HCT116 (cell line): Measurements from ENCODE around the gene MCC. TPM values are rescaled to one million over a fixed set of nuclear protein-coding genes. Genes with fewer than 3 reads are reported as not detected.

Experiments used
- ATAC-seq: fragments of 200-7000 bp; cut with Tn5 transposase; 2 replicates; pipeline ENCODE4 v1.9.1; 2020; ENCODE audit warnings: mild to moderate bottlenecking, moderate library complexity
- BruUV-seq: library from RNA; stranded (reverse); fragments of 400-500 nt; replicated peaks from 2 replicates; lab custom pipeline; 2021; lab: Mats Ljungman, UMichigan
- CTCF ChIA-PET: fragments of 300-600 bp; sonication (Branson Sonifier 250); formaldehyde crosslinking; loops from one replicate; lab custom pipeline; 2021; ENCODE audit warnings: antibody characterized with exemption; lab: Charles Lee
- POLR2A ChIA-PET: fragments of 300-600, 350-600 bp; sonication (Branson Sonifier 250); formaldehyde crosslinking; loops from one replicate; lab custom pipeline; 2021; ENCODE audit warnings: antibody characterized with exemption; lab: Charles Lee
- RAD21 ChIA-PET, 2 experiments: fragments of 300-600 bp; sonication (Branson Sonifier 250); formaldehyde crosslinking; loops; one replicate each; lab custom pipeline; 2023; ENCODE audit warnings: low total read pairs in 2 of 2; ENCODE audit not compliant: uncharacterized antibody in 2 of 2, unreplicated experiment in 2 of 2, low non-redundant PET in 1 of 2; lab: Charles Lee
- DNase-seq: peaks from one replicate; pipeline ENCODE4 v3.0.0-alpha.2; 2010; ENCODE audit warnings: low read depth, low spot score
- H2AFZ ChIP-seq: fragments of 200-600 bp; shearing (Covaris generic), sonication (generic); 2 replicates; pipeline ENCODE4 v1.6.1; 2017; ENCODE audit warnings: low read depth, mixed run types, mixed read lengths, antibody characterized with exemption, low read length; ENCODE audit not compliant: poor library complexity, severe bottlenecking
- H3K27ac ChIP-seq: 2 replicates; pipeline ENCODE4 v1.5.1; 2012; ENCODE audit warnings: low read depth, low read length
- H3K27me3 ChIP-seq: fragments of 200-600 bp; sonication (generic); 2 replicates; pipeline ENCODE4 v1.6.1; 2016; ENCODE audit warnings: mixed run types, low read length, mixed read lengths; ENCODE audit not compliant: insufficient read depth
- H3K36me3 ChIP-seq, 2 experiments: fragments of 200-500 bp in 1 of 2; fragments of 200-600 bp in 1 of 2; sonication (Bioruptor generic) in 1 of 2; sonication (generic) in 1 of 2; 2 replicates each; pipeline versions ENCODE4 v1.5.1 to v1.6.1; 2014 to 2016; ENCODE audit warnings: low read length in 2 of 2, inconsistent platforms in 1 of 2, mixed read lengths in 1 of 2, mixed run types in 1 of 2; ENCODE audit not compliant: insufficient read depth in 2 of 2, control insufficient read depth in 1 of 2
- H3K4me1 ChIP-seq, 2 experiments: fragments of 200-600 bp in 1 of 2; sonication (generic) in 1 of 2; 2 replicates each; pipeline versions ENCODE4 v1.5.1 to v1.6.1; 2012 to 2017; ENCODE audit warnings: low read length in 2 of 2, inconsistent platforms in 1 of 2, mild to moderate bottlenecking in 1 of 2, mixed read lengths in 1 of 2, mixed run types in 1 of 2, moderate library complexity in 1 of 2; ENCODE audit not compliant: insufficient read depth in 2 of 2, control insufficient read depth in 1 of 2
- H3K4me2 ChIP-seq: fragments of 200-600 bp; sonication (generic); 2 replicates; pipeline ENCODE4 v1.6.1; 2017; ENCODE audit warnings: mixed run types, low read length, mixed read lengths
- H3K4me3 ChIP-seq, 2 experiments: fragments of 200-600 bp in 1 of 2; sonication (generic) in 1 of 2; replicated peaks in 1 of 2; 2 replicates each; pipeline ENCODE4 v1.5.1; 2011 to 2016; ENCODE audit warnings: low read length in 2 of 2, control low read depth in 1 of 2, low read depth in 1 of 2, mild to moderate bottlenecking in 1 of 2, mixed read lengths in 1 of 2, mixed run types in 1 of 2
- H3K79me2 ChIP-seq: fragments of 200-600 bp; sonication (generic); 2 replicates; pipeline ENCODE4 v1.6.1; 2017; ENCODE audit warnings: mild to moderate bottlenecking, mixed run types, low read length, moderate library complexity, mixed read lengths; ENCODE audit not compliant: insufficient read depth
- H3K9ac ChIP-seq: fragments of 200-600 bp; sonication (generic); 2 replicates; pipeline ENCODE4 v1.6.1; 2016; ENCODE audit warnings: low read length, mixed read lengths
- H3K9me2 ChIP-seq: fragments of 200-600 bp; sonication (generic), shearing (Covaris generic); 2 replicates; pipeline ENCODE4 v1.6.1; 2017; ENCODE audit warnings: mixed run types, mild to moderate bottlenecking, moderate library complexity; ENCODE audit not compliant: insufficient read depth
- H3K9me3 ChIP-seq, 2 experiments: fragments of 200-500 bp in 1 of 2; fragments of 200-600 bp in 1 of 2; sonication (Bioruptor generic) in 1 of 2; sonication (generic) in 1 of 2; 2 replicates each; pipeline ENCODE4 v1.6.1; 2014 to 2017; ENCODE audit warnings: low read length in 2 of 2, mixed read lengths in 2 of 2, inconsistent platforms in 1 of 2, low read depth in 1 of 2, mild to moderate bottlenecking in 1 of 2, mixed run types in 1 of 2, moderate library complexity in 1 of 2; ENCODE audit not compliant: control insufficient read depth in 1 of 2, insufficient read depth in 1 of 2
- H4K20me1 ChIP-seq: fragments of 200-600 bp; sonication (generic), shearing (Covaris generic); 2 replicates; pipeline ENCODE4 v1.6.1; 2017; ENCODE audit warnings: mixed run types, mild to moderate bottlenecking, moderate library complexity; ENCODE audit not compliant: insufficient read depth
- CBX3 ChIP-seq: IDR thresholded peaks from 2 replicates; pipeline ENCODE4 v1.6.1; 2012; ENCODE audit warnings: low read depth
- CEBPB ChIP-seq: IDR thresholded peaks from 2 replicates; pipeline ENCODE4 v1.6.1; 2012; ENCODE audit warnings: low read depth
- EGR1 ChIP-seq: IDR thresholded peaks from 2 replicates; pipeline ENCODE4 v1.6.1; 2012; ENCODE audit warnings: low read depth
- ELF1 ChIP-seq: IDR thresholded peaks from 2 replicates; pipeline ENCODE4 v1.6.1; 2012; ENCODE audit warnings: low read depth, borderline replicate concordance
- EZH2 ChIP-seq: fragments of 200-600 bp; sonication (generic); IDR thresholded peaks from 2 replicates; pipeline ENCODE4 v1.6.1; 2017; ENCODE audit warnings: antibody characterized with exemption, mixed run types
- EZH2phosphoT487 ChIP-seq: fragments of 200-600 bp; IDR thresholded peaks from 2 replicates; pipeline ENCODE4 v1.6.1; 2018; ENCODE audit warnings: antibody characterized with exemption, borderline replicate concordance
- FOSL1 ChIP-seq: IDR thresholded peaks from 2 replicates; pipeline ENCODE4 v1.6.1; 2012; ENCODE audit warnings: low read depth
- JUND ChIP-seq: IDR thresholded peaks from 2 replicates; pipeline ENCODE4 v1.6.1; 2012
- POLR2A ChIP-seq: IDR thresholded peaks from 2 replicates; pipeline ENCODE4 v1.7.0; 2011; ENCODE audit warnings: borderline replicate concordance; ENCODE audit not compliant: insufficient read depth, insufficient read length; ENCODE audit errors: extremely low read depth
- POLR2AphosphoS5 ChIP-seq: IDR thresholded peaks from 2 replicates; pipeline ENCODE4 v1.6.1; 2011; ENCODE audit warnings: mild to moderate bottlenecking, low read depth, low read length, moderate library complexity
- RAD21 ChIP-seq: IDR thresholded peaks from 2 replicates; pipeline ENCODE4 v1.6.1; 2012; ENCODE audit warnings: low read depth, mild to moderate bottlenecking
- SRF ChIP-seq: IDR thresholded peaks from 2 replicates; pipeline ENCODE4 v1.6.1; 2012; ENCODE audit warnings: low read depth
- YY1 ChIP-seq: IDR thresholded peaks from 2 replicates; pipeline ENCODE4 v1.6.1; 2011; ENCODE audit warnings: low read length, low read depth, moderate library complexity, mild to moderate bottlenecking; ENCODE audit not compliant: insufficient replicate concordance; ENCODE audit errors: extremely low read depth
- ZFX ChIP-seq: fragments of 450-650 bp; IDR thresholded peaks from 2 replicates; pipeline ENCODE4 v1.6.1; 2017
- intact Hi-C: fragments of 100-400 bp; cut with micrococcal nuclease; formaldehyde crosslinking; loops from 2 replicates; pipeline ENCODE4 v1.10.0; 2022
- total RNA-seq: library from RNA; stranded (reverse); gene quantifications from one replicate; pipeline ENCODE4 v1.2.1, GENCODE V29; 2021; ENCODE audit not compliant: unreplicated experiment
- TF ChIP-seq, protein P1 (sequence below), 3 experiments: fragments of 200-600 bp in 1 of 3; sonication (generic) in 1 of 3; IDR thresholded peaks in 2 of 3; conservative IDR thresholded peaks in 1 of 3; 2 replicates each; pipeline ENCODE4 v1.5.1; 2012 to 2017; ENCODE audit warnings: low read depth in 2 of 3, low read length in 2 of 3, antibody characterized with exemption in 1 of 3, borderline replicate concordance in 1 of 3, control low read depth in 1 of 3, mild to moderate bottlenecking in 1 of 3, mixed read lengths in 1 of 3, mixed run types in 1 of 3, moderate library complexity in 1 of 3; ENCODE audit not compliant: insufficient read depth in 1 of 3
- TF ChIP-seq, protein P2 (sequence below): IDR thresholded peaks from 2 replicates; pipeline ENCODE4 v1.6.1; 2011; ENCODE audit warnings: mild to moderate bottlenecking, low read length, moderate library complexity; ENCODE audit not compliant: insufficient replicate concordance; ENCODE audit errors: extremely low read depth

MCC gene
- total RNA-seq, 1 experiment from 2014 or later, result 20.1 TPM

DNA sequence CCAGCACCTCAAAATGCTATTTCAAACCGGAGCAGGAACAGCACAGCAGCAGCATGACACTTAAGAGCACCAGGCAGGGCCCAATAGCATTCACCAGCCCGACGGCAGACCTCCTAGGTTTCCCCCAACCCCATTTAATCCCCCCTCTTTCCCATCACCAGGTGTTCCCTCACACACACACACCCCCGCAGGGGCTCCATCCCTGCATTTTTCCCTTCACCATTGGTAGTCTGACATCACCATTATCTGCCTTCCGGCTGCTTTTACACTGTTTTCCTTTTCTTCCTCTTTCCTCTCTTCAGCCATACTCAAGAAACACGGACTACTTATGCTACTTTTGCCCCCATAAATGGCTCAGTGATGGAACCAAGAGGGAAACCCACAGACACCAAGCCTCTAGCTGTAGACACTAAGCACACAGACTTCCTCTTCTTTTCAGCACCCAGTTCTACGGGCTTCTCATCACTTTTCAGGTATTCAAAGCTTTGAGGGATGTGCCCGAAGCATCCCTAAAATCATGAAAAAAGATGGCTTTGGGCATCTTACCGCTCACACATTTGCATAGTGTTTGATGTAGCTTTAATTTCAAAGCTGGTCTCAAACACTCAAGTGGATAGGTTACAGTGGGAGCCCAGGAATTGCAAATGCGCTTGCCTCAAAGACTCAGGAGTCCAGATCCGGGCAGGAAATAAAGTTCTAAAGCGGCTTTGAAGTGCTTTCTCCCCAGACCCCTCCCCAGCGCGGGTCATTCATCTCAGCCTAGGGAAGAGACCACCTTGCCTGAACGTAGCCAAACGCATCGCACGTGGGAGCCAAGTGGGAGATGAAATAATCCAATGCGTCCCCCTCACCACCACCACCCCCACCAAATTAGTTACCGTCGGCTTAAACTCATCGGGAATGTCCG is 194.9 kb downstream of the MCC start (continued):
- TF ChIP-seq, protein P1, sequence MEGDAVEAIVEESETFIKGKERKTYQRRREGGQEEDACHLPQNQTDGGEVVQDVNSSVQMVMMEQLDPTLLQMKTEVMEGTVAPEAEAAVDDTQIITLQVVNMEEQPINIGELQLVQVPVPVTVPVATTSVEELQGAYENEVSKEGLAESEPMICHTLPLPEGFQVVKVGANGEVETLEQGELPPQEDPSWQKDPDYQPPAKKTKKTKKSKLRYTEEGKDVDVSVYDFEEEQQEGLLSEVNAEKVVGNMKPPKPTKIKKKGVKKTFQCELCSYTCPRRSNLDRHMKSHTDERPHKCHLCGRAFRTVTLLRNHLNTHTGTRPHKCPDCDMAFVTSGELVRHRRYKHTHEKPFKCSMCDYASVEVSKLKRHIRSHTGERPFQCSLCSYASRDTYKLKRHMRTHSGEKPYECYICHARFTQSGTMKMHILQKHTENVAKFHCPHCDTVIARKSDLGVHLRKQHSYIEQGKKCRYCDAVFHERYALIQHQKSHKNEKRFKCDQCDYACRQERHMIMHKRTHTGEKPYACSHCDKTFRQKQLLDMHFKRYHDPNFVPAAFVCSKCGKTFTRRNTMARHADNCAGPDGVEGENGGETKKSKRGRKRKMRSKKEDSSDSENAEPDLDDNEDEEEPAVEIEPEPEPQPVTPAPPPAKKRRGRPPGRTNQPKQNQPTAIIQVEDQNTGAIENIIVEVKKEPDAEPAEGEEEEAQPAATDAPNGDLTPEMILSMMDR (IDR thresholded peaks at IDR 0.05 in 2 of 3, conservative IDR thresholded peaks at IDR 0.05 in 1 of 3; ENCODE audit: borderline replicate concordance in 1 of 3, insufficient read depth in 1 of 3, low read depth in 2 of 3, low read length in 2 of 3), result no peak
- TF ChIP-seq CBX3, result no peak

DNA sequence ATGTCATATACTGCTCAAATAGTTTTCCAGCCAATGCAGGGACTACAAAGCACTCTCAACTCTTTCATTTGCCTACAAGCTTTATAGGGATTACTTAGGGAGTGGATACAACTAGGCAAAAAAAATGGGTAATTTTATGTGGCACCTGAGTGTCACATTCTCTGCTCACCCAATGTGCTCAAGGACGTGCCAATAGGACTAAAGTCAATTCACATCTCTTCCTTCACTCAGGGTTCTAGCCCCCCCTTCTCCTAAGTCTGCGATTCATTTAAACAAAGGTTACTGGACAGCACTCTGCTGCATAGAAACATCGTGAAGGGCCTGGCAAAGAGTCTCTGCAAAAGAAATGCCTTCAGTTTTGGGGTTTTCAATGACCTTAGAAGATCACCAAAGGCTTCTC is 195.8 kb downstream of the MCC start:
- H3K36me3 ChIP-seq, result no peaks in the 10 kb centered on the region
- ChIA-PET CTCF (no interaction called here), POLR2A (no interaction called here), RAD21 (no interaction called here)
- H3K9me3 ChIP-seq, result no peaks in the 10 kb centered on the region
- H3K4me2 ChIP-seq, result no peak overlapping the region
- H3K9me2 ChIP-seq, result no peaks in the 10 kb centered on the region
- ATAC-seq (no peak), DNase-seq (no peak)
- BruUV-seq, result no TSS peak
- H3K27ac ChIP-seq, result no peak overlapping the region
- no peak overlapping the region for H3K4me3 ChIP-seq
- no peaks in the 10 kb centered on the region for H3K27me3 ChIP-seq
- peaks cover 8% of the 10 kb centered on the region; the same call in 1 of the 2 replicates for H3K79me2 ChIP-seq
- H4K20me1 ChIP-seq, result no peaks in the 10 kb centered on the region
- H3K9ac ChIP-seq, result no peak overlapping the region
- no peak overlapping the region for H2AFZ ChIP-seq
- peaks cover 8 to 32% of the 10 kb centered on the region in 2 experiments; a peak in 3 of 4 replicates for H3K4me1 ChIP-seq
- intact Hi-C loops, result no loop called here
- TF ChIP-seq, protein P2, sequence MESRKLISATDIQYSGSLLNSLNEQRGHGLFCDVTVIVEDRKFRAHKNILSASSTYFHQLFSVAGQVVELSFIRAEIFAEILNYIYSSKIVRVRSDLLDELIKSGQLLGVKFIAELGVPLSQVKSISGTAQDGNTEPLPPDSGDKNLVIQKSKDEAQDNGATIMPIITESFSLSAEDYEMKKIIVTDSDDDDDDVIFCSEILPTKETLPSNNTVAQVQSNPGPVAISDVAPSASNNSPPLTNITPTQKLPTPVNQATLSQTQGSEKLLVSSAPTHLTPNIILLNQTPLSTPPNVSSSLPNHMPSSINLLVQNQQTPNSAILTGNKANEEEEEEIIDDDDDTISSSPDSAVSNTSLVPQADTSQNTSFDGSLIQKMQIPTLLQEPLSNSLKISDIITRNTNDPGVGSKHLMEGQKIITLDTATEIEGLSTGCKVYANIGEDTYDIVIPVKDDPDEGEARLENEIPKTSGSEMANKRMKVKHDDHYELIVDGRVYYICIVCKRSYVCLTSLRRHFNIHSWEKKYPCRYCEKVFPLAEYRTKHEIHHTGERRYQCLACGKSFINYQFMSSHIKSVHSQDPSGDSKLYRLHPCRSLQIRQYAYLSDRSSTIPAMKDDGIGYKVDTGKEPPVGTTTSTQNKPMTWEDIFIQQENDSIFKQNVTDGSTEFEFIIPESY, result no peak
- no peak for TF ChIP-seq JUND
- TF ChIP-seq CEBPB, result no peak
- no peak for TF ChIP-seq FOSL1
- TF ChIP-seq ELF1, result no peak
- TF ChIP-seq, protein P1 (IDR thresholded peaks at IDR 0.05 in 2 of 3, conservative IDR thresholded peaks at IDR 0.05 in 1 of 3; ENCODE audit: borderline replicate concordance in 1 of 3, insufficient read depth in 1 of 3, low read depth in 2 of 3, low read length in 2 of 3), result no peak
- no peak for TF ChIP-seq POLR2AphosphoS5
- TF ChIP-seq RAD21, result no peak
- no peak for TF ChIP-seq EZH2
- no peak for TF ChIP-seq EZH2phosphoT487
- no peak for TF ChIP-seq ZFX
- no peak for TF ChIP-seq SRF
- no peak for TF ChIP-seq EGR1
- TF ChIP-seq POLR2A, result no peak
- TF ChIP-seq YY1, result no peak
